HG02610 (cell line): ENCODE results near the gene NKPD1.

ENCODE experiments used
- ATAC-seq: cut with Tn5 transposase; IDR thresholded peaks from one replicate; pipeline ENCODE4 v1.9.1; 2021; ENCODE audit warnings: mild to moderate bottlenecking, moderate library complexity; ENCODE audit not compliant: unreplicated experiment

NKPD1 gene, protein sequence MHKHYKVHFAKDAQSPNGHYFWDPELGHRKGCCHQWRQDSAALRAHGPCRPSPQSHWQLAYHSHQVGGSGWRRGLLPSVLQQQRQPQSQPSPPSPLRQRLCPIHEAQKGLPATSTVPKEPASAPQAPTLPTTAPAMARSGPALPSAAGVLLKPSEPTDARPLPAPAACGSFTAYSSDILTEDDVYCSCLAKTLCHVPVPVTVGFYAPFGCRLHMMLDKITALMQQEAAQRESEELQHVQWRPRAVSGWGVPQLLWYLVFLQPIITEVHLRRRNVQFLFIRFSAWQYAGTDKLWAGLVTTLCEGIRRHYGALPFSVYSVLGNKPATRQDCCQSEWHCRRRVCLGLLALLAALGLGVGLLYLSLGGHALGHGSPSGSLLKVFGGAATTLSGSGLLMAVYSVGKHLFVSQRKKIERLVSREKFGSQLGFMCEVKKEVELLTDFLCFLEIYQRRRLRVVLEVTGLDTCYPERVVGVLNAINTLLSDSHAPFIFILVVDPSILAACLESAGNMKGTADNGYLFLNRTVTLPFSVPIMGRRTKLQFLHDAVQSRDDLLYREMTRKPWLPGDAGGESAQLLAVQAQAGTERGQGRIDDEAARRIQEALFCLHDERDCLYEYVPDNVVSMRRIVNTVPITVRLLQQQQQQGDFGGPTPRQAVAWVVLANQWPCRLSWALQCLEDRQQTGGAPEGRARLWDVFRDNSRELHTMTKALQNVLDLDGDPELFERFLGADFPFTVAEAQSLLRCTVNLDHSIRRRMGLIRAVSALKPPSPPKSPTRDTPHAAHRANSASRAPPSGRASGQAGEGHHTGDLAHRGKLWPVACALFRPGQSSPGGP

DNA sequence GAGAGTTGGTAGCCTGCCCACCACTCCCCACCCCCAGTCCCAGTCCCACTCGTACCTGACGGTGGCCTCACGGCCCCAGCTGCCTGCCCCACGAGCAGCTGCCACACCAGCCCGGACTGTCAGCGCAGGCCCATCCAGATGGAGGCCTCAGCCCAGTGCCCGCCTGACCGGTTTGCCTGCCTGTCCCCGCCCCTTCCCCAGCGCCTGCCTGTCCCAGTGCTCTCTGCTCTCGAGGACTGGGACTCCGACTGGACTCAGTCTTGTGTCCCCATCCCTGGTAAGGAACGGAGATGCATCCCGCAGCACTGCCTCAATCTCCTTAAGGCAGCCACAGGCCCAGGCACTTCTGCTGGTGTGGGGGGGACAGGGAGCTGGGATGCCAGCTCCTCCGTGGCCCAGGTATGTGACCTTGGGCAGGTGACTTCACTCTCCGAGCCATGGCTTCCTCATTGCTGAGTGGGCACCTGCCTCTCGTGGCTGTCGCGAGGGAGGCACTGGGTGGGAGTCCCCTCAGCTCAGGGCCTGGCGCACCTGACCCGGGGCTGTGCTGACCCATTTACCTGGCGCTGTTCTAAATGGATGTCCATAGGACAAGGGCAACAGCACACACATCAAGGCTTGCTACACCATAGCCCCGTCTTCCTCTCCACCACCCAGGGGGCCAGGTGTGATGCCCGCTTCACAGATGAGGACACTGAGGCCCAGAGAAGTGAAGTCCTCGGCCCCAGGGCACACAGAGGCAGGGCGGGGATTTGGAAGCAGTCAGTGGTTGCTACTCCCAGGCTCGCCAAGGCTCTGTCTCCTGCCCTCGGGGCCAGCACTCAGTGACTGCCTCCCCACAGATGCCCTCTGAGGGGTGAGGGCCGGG, at the start of gene NKPD1:
Gene NKPD1 (minus strand): TSS at position 113 of the 868 bp plus-strand sequence. CDS start 832 bp downstream, outside the sequence.
- no peak for ATAC-seq

- no peak for ATAC-seq
Observed at GRCh38 chr19:45206328-45206727, 45.5 kb upstream of the NKPD1 start.

DNA sequence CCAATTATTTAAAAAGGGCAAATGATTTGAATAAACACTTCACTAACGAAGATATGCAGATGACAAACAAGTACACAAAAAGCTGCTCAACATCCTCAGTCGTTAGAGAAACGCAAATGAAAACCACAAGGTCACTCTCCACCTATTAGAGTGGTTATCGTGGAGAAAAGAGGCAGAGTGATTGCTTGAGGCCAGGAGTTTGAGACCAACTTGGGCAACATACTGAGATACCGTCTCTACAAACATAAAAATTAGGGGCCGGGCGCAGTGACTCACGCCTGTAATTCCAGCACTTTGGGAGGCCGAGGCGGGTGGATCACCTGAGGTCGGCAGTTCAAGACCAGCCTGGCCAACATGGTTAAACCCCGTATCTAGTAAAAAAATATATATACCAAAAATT, 45.0 kb upstream of the NKPD1 start:
- ATAC-seq = no peak

GRCh38 chr19:45202637-45203036, 41.9 kb upstream of the NKPD1 start:
- no peak for ATAC-seq

DNA sequence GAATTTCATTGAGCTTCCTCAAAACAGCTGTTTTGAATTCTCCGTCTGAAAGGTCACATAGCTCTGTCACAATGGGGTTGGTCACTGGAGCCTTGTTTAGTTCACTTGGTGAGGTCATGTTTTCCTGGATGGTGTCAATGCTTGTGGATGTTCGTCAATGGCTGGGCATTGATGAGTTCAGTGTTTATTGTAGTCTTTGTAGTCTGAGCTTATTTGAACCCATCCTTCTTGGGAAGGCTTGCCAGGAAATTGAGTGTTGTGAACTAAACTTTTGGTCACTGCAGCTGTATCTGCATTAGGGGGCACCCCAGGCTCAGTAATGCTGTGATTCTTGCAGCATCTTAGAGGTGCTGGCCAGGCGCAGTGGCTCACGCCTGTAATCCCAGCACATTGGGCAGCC, 39.8 kb upstream of the NKPD1 start:
- no peak for ATAC-seq

DNA sequence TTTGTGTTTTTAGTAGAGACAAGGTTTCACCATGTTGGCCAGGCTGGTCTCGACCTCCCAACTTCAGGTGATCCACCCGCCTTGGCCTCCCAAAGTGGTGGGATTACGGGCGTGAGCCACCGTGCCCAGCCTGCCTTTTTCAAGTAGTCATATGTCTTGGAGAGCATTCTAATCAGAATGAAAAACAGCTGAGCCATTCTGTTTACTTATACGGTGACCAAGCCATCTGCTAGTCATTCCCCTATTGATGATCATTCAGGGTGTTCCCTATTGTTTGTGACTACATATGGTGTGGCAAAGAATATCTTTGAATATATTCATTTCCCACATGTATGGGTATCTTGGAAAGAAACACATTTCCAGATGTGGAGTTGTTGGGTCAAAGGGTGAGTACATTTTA, 35.0 kb upstream of the NKPD1 start:
- ATAC-seq = no peak

DNA sequence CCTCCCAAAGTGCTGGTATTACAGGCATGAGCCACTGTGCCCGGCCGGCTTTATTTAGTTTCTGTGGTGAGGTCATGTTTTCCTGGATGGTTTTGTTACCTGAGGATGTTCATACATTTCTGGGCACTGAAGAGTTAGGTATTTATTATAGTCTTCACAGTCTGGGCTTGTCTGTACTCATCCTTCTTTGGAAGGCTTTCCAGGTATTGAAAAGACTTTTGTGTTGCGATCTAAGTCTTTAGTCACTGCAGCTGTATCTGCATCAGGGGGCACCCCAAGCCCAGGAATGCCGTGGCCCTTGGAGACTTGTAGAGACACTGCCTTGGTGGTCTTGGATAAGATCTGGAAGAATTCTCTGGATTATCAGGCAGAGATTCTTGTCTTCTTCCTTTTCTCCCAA, 30.6 kb upstream of the NKPD1 start:
- no peak for ATAC-seq

- ATAC-seq = no peak
Observed at GRCh38 chr19:45189971-45190370, 29.2 kb upstream of the NKPD1 start.

- ATAC-seq = no peak
Observed at GRCh38 chr19:45187421-45188100, 26.8 kb upstream of the NKPD1 start.

- ATAC-seq = no peak
Observed at GRCh38 chr19:45186509-45187334, 25.9 kb upstream of the NKPD1 start.

- no peak for ATAC-seq
Observed at GRCh38 chr19:45184115-45184514, 23.3 kb upstream of the NKPD1 start.

- ATAC-seq = no peak
Observed at GRCh38 chr19:45182758-45183157, 22.0 kb upstream of the NKPD1 start.

- no peak for ATAC-seq
Observed at GRCh38 chr19:45180936-45181335, 20.2 kb upstream of the NKPD1 start.

GRCh38 chr19:45179892-45180370, 19.1 kb upstream of the NKPD1 start:
- ATAC-seq = no peak

DNA sequence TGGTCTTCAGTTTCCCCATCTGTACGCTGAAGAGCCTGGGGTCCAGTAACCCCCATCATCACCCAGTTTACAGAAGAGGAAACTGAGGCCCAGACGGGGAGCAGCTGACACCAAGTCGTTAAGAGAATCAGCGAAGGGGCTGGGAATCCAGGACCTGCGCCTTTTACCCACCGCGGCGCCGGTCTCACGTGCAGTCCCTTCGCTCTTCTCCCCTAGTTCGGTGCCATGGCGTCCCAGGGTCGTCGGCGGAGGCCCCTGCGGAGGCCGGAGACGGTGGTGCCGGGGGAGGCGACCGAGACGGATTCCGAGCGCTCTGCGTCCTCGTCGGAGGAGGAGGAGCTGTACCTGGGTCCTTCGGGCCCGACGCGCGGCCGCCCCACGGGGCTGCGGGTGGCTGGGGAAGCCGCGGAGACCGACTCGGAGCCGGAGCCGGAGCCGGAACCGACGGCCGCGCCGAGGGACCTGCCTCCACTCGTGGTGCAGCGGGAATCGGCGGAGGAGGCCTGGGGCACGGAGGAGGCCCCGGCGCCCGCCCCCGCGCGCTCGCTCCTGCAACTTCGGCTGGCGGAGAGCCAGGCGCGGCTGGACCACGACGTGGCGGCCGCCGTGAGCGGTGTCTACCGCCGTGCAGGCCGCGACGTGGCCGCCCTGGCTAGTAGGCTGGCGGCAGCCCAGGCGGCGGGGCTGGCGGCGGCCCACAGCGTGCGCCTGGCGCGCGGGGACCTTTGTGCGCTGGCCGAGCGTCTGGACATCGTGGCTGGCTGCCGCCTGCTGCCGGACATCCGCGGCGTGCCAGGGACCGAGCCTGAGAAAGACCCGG, 18.5 kb upstream of the NKPD1 start:
- no peak for ATAC-seq

GRCh38 chr19:45178262-45179071, 17.7 kb upstream of the NKPD1 start, which contains the start of gene BLOC1S3:
BLOC1S3 (plus strand) TSS chr19:45178784; CDS start chr19:45179297, 513 bp downstream.
- peak; percentile 83 for ATAC-seq

DNA sequence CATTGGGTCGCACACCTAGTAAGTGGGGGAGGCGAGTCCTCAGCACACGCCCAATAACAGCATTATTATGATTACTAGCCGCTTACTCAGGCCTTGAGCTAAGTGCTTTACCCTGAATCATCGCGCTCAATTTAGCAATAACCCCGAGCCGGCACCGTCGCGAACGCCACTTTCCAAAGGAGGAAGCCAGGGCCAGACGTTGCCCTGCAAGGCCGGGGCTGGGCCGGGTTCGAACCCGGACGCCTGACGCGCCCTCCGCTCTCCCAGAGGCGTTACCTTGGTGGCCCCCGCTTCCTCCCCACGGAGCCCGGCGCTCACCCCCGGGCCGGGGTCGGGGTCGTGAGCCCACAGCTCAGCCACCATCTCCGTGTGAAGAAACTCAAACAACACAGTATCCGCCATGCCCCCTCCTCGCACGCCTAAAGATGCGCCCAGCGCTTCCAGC, 17.1 kb upstream of the NKPD1 start, which contains the start of gene TRAPPC6A:
Gene TRAPPC6A (minus strand): TSS at position 421 of the 445 bp plus-strand sequence. CDS start 19 bp downstream, at position 402.
- peak; percentile 1 for ATAC-seq
